ENCODE results near the gene TAF1C.
"Not testable (repeated sequence)": the region's sequence is repeated elsewhere in the genome, so short reads cannot be mapped to it uniquely, and the experiment has no call there.

- TF ChIP-seq, protein P1, sequence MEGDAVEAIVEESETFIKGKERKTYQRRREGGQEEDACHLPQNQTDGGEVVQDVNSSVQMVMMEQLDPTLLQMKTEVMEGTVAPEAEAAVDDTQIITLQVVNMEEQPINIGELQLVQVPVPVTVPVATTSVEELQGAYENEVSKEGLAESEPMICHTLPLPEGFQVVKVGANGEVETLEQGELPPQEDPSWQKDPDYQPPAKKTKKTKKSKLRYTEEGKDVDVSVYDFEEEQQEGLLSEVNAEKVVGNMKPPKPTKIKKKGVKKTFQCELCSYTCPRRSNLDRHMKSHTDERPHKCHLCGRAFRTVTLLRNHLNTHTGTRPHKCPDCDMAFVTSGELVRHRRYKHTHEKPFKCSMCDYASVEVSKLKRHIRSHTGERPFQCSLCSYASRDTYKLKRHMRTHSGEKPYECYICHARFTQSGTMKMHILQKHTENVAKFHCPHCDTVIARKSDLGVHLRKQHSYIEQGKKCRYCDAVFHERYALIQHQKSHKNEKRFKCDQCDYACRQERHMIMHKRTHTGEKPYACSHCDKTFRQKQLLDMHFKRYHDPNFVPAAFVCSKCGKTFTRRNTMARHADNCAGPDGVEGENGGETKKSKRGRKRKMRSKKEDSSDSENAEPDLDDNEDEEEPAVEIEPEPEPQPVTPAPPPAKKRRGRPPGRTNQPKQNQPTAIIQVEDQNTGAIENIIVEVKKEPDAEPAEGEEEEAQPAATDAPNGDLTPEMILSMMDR (IDR thresholded peaks at IDR 0.05): not testable (repeated sequence)
- not testable (repeated sequence) for TF ChIP-seq SIN3A (IDR thresholded peaks at IDR 0.05; ENCODE audit: borderline replicate concordance, low read depth, low read length); TAF1 (IDR thresholded peaks at IDR 0.05; ENCODE audit: borderline replicate concordance, low read depth, low read length); EZH2phosphoT487 (IDR thresholded peaks at IDR 0.05; ENCODE audit: borderline replicate concordance, low read depth); SMC3 (IDR thresholded peaks at IDR 0.05; ENCODE audit: low read depth, low read length); FOXM1 (IDR thresholded peaks at IDR 0.05; ENCODE audit: low read depth); RFX5 (IDR thresholded peaks at IDR 0.05; ENCODE audit: low read length); GABPA (IDR thresholded peaks at IDR 0.05; ENCODE audit: low read depth); MAX (IDR thresholded peaks at IDR 0.05; ENCODE audit: low read depth); USF2 (IDR thresholded peaks at IDR 0.05; ENCODE audit: borderline replicate concordance, low read depth, low read length); JUND (IDR thresholded peaks at IDR 0.05)
- TF ChIP-seq, protein P2, sequence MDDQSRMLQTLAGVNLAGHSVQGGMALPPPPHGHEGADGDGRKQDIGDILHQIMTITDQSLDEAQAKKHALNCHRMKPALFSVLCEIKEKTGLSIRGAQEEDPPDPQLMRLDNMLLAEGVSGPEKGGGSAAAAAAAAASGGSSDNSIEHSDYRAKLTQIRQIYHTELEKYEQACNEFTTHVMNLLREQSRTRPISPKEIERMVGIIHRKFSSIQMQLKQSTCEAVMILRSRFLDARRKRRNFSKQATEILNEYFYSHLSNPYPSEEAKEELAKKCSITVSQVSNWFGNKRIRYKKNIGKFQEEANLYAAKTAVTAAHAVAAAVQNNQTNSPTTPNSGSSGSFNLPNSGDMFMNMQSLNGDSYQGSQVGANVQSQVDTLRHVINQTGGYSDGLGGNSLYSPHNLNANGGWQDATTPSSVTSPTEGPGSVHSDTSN (IDR thresholded peaks at IDR 0.05): not testable (repeated sequence)
Measured at GRCh38 chr16:84204551-84204950, 17.7 kb upstream of the TAF1C start.
